H9 (cell line): Measurements from ENCODE around the gene FAM149A. TPM values are rescaled to one million over a fixed set of nuclear protein-coding genes. Genes with fewer than 3 reads are reported as not detected.
A peak's percentile ranks its signal among the peaks of the same experiment; 100 is the strongest.

Experiments
- DNase-seq: peaks from one replicate; pipeline ENCODE4 v3.0.0-alpha.2; 2017
- H2AFZ ChIP-seq: one replicate; pipeline ENCODE4 v1.6.1; 2013; ENCODE audit warnings: mild to moderate bottlenecking, low read length, control low read depth, moderate library complexity
- H2AK5ac ChIP-seq: 2 replicates; pipeline ENCODE4 v1.6.1; 2013; ENCODE audit warnings: low read length, control low read depth, mixed read lengths; ENCODE audit not compliant: insufficient read length
- H2BK120ac ChIP-seq: one replicate; pipeline ENCODE4 v1.6.1; 2013; ENCODE audit warnings: low read depth, mild to moderate bottlenecking, low read length, control low read depth, inconsistent platforms; ENCODE audit not compliant: poor library complexity, severe bottlenecking
- H2BK12ac ChIP-seq: 2 replicates; pipeline ENCODE4 v1.6.1; 2013; ENCODE audit warnings: low read length, control low read depth, mixed read lengths, low read depth; ENCODE audit not compliant: insufficient read length
- H2BK15ac ChIP-seq: 2 replicates; pipeline ENCODE4 v1.6.1; 2013; ENCODE audit warnings: low read depth, low read length, control low read depth
- H2BK20ac ChIP-seq: one replicate; pipeline ENCODE4 v1.6.1; 2013; ENCODE audit warnings: low read depth, mild to moderate bottlenecking, low read length, control low read depth, inconsistent platforms; ENCODE audit not compliant: poor library complexity, severe bottlenecking
- H2BK5ac ChIP-seq: 2 replicates; pipeline ENCODE4 v1.6.1; 2013; ENCODE audit warnings: low read length, control low read depth, mixed read lengths; ENCODE audit not compliant: insufficient read length
- H3K14ac ChIP-seq: 2 replicates; pipeline ENCODE4 v1.6.1; 2013; ENCODE audit warnings: low read length, control low read depth; ENCODE audit not compliant: insufficient read depth
- H3K18ac ChIP-seq: 2 replicates; pipeline ENCODE4 v1.6.1; 2013; ENCODE audit warnings: low read depth, mild to moderate bottlenecking, mixed read lengths, low read length, control low read depth; ENCODE audit not compliant: insufficient read length
- H3K23ac ChIP-seq: 2 replicates; pipeline ENCODE4 v1.6.1; 2013; ENCODE audit warnings: low read length, control low read depth, mixed read lengths, low read depth; ENCODE audit not compliant: insufficient read length
- H3K23me2 ChIP-seq: 2 replicates; pipeline ENCODE4 v1.6.1; 2013; ENCODE audit warnings: low read depth, mild to moderate bottlenecking, mixed read lengths, low read length, control low read depth; ENCODE audit not compliant: insufficient read length, poor library complexity, severe bottlenecking
- H3K27ac ChIP-seq: 2 replicates; pipeline ENCODE4 v1.5.1; 2013; ENCODE audit warnings: low read length, control low read depth, mixed read lengths, low read depth; ENCODE audit not compliant: insufficient read length
- H3K27me3 ChIP-seq: 2 replicates; pipeline ENCODE4 v1.6.1; 2013; ENCODE audit warnings: low read length, control low read depth, inconsistent platforms; ENCODE audit not compliant: insufficient read depth
- H3K4ac ChIP-seq: 2 replicates; pipeline ENCODE4 v1.6.1; 2013; ENCODE audit warnings: low read depth, mild to moderate bottlenecking, control low read depth, inconsistent platforms, low read length, moderate library complexity
- H3K4me1 ChIP-seq: 2 replicates; pipeline ENCODE4 v1.6.1; 2013; ENCODE audit warnings: low read length, control low read depth, inconsistent platforms; ENCODE audit not compliant: insufficient read depth
- H3K4me2 ChIP-seq: 2 replicates; pipeline ENCODE4 v1.6.1; 2013; ENCODE audit warnings: low read length, control low read depth, mixed read lengths; ENCODE audit not compliant: insufficient read length, insufficient read depth
- H3K56ac ChIP-seq: 2 replicates; pipeline ENCODE4 v1.6.1; 2013; ENCODE audit warnings: low read depth, mild to moderate bottlenecking, mixed read lengths, low read length, control low read depth; ENCODE audit not compliant: insufficient read length
- H3K79me1 ChIP-seq: 2 replicates; pipeline ENCODE4 v1.6.1; 2013; ENCODE audit warnings: low read depth, mild to moderate bottlenecking, moderate library complexity, low read length, control low read depth, inconsistent platforms; ENCODE audit not compliant: insufficient read depth, poor library complexity, severe bottlenecking
- H3K79me2 ChIP-seq: 2 replicates; pipeline ENCODE4 v1.6.1; 2013; ENCODE audit warnings: low read length, control low read depth, inconsistent platforms; ENCODE audit not compliant: insufficient read depth
- H3K9ac ChIP-seq: 2 replicates; pipeline ENCODE4 v1.6.1; 2013; ENCODE audit warnings: low read length, control low read depth, mixed read lengths; ENCODE audit not compliant: insufficient read length; ENCODE audit errors: extremely low read depth
- H3K9me3 ChIP-seq: one replicate; pipeline ENCODE4 v1.6.1; 2013; ENCODE audit warnings: low read depth, low read length, inconsistent platforms; ENCODE audit not compliant: control insufficient read depth
- H3T11ph ChIP-seq: one replicate; pipeline ENCODE4 v1.6.1; 2013; ENCODE audit warnings: mild to moderate bottlenecking, low read length, control low read depth, inconsistent platforms
- H4K20me1 ChIP-seq: one replicate; pipeline ENCODE4 v1.6.1; 2013; ENCODE audit not compliant: control insufficient read depth, insufficient read length, insufficient read depth
- H4K5ac ChIP-seq: 2 replicates; pipeline ENCODE4 v1.6.1; 2013; ENCODE audit warnings: low read depth, mild to moderate bottlenecking, mixed read lengths, low read length, control low read depth; ENCODE audit not compliant: insufficient read length
- H4K8ac ChIP-seq: replicated peaks from 2 replicates; pipeline ENCODE4 v1.6.1; 2013; ENCODE audit warnings: low read length, control low read depth, mixed read lengths, low read depth; ENCODE audit not compliant: insufficient read length
- H4K91ac ChIP-seq: 2 replicates; pipeline ENCODE4 v1.6.1; 2013; ENCODE audit warnings: low read depth, mild to moderate bottlenecking, moderate library complexity, mixed read lengths, low read length, control low read depth; ENCODE audit not compliant: insufficient read length
- H3K27ac Mint-ChIP-seq, 3 experiments: 2 replicates in 2 of 3; 3 replicates in 1 of 3; pipeline ENCODE4 v1.8.0; 2020 to 2021; ENCODE audit warnings: mixed read lengths in 3 of 3, mild to moderate bottlenecking in 1 of 3, moderate library complexity in 1 of 3
- H3K27me3 Mint-ChIP-seq: 2 replicates; pipeline ENCODE4 v1.8.0; 2021; ENCODE audit warnings: low read depth, mild to moderate bottlenecking, moderate library complexity, mixed read lengths
- H3K36me3 Mint-ChIP-seq, 3 experiments: 2 replicates in 2 of 3; 3 replicates in 1 of 3; pipeline ENCODE4 v1.8.0; 2020 to 2021; ENCODE audit warnings: low read depth in 3 of 3, mixed read lengths in 3 of 3; ENCODE audit not compliant: insufficient read depth in 1 of 3
- H3K4me1 Mint-ChIP-seq, 2 experiments: 2 replicates each; pipeline ENCODE4 v1.8.0; 2020; ENCODE audit warnings: mixed read lengths in 2 of 2
- H3K4me3 Mint-ChIP-seq, 2 experiments: 2 replicates in 1 of 2; 3 replicates in 1 of 2; pipeline ENCODE4 v1.8.0; 2020 to 2021; ENCODE audit warnings: mild to moderate bottlenecking in 2 of 2, mixed read lengths in 2 of 2, moderate library complexity in 1 of 2
- H3K9me3 Mint-ChIP-seq, 2 experiments: 2 replicates in 1 of 2; 3 replicates in 1 of 2; pipeline ENCODE4 v1.8.0; 2020; ENCODE audit warnings: mild to moderate bottlenecking in 2 of 2, mixed read lengths in 2 of 2, moderate library complexity in 1 of 2
- CTCF ChIP-seq: fragments of 200-600 bp; sonication (generic); conservative IDR thresholded peaks from 3 replicates; pipeline ENCODE4 v1.8.0; 2021; ENCODE audit warnings: antibody characterized with exemption, mild to moderate bottlenecking
- WGBS: extraction: QIAGEN DNeasy Blood & Tissue Kit; methylation state at CpG from one replicate; pipeline ENCODE4 v1.1.7; 2013; ENCODE audit warnings: missing lambda C conversion rate, low lambda C conversion rate, mixed read lengths; ENCODE audit not compliant: insufficient read length; ENCODE audit errors: extremely low coverage; 5-methylcytosine and 5-hydroxymethylcytosine counted together
- total RNA-seq: library from RNA; stranded (reverse); gene quantifications from 2 replicates; pipeline ENCODE4 v1.2.1, GENCODE V29; 2021

FAM149A gene
- total RNA-seq, 1 experiment from 2014 or later, result 5.9 TPM

- H3K79me1 ChIP-seq, result no peaks in the 10 kb centered on the region
- TF ChIP-seq CTCF, result no peak
- H2BK5ac ChIP-seq, result no peak overlapping the region
- H3K79me2 ChIP-seq, result no peaks in the 10 kb centered on the region
- H3K4me2 ChIP-seq, result peak overlapping the region; percentile 55
- no peak overlapping the region for H2AK5ac ChIP-seq
- H3K4ac ChIP-seq, result no peak overlapping the region
- peaks cover 5% of the 10 kb centered on the region for H3K4me1 ChIP-seq
- no peak overlapping the region for H3T11ph ChIP-seq
- H3K27ac Mint-ChIP-seq, result no peak overlapping the region; a peak in 1 of 7 replicates
- H3K9me3 Mint-ChIP-seq, result no peaks in the 10 kb centered on the region; a peak in 1 of 5 replicates
- no peak overlapping the region for H3K18ac ChIP-seq
- WGBS, result no CpG with 5 or more reads among the region's 54 CpGs
- no peak overlapping the region; the same call in 1 of the 2 replicates for H3K14ac ChIP-seq
- H3K9me3 ChIP-seq, result no peaks in the 10 kb centered on the region
- H3K4me1 Mint-ChIP-seq, result peaks cover 28% of the 10 kb centered on the region in 2 experiments
- peaks cover 8% of the 10 kb centered on the region; the same call in 1 of the 2 replicates for H3K27me3 ChIP-seq
- peak overlapping the region; percentile 76 to 88 for H3K4me3 Mint-ChIP-seq
- H3K23me2 ChIP-seq, result peaks cover 12% of the 10 kb centered on the region
- H3K23ac ChIP-seq, result no peak overlapping the region
- H2BK15ac ChIP-seq, result no peak overlapping the region
- no peak overlapping the region for H2BK12ac ChIP-seq
- no peak overlapping the region for H2BK20ac ChIP-seq
- no peak overlapping the region for H2AFZ ChIP-seq
- H4K5ac ChIP-seq, result no peak overlapping the region
- peaks cover 45% of the 10 kb centered on the region for H3K27me3 Mint-ChIP-seq
- no peak overlapping the region for H3K56ac ChIP-seq
- H3K27ac ChIP-seq, result no peak overlapping the region
- H4K20me1 ChIP-seq, result no peaks in the 10 kb centered on the region
- H4K8ac ChIP-seq, result no peak overlapping the region
- H2BK120ac ChIP-seq, result no peak overlapping the region
- no peak overlapping the region for H4K91ac ChIP-seq
- H3K9ac ChIP-seq, result no peak overlapping the region
- DNase-seq, result peak; percentile 57
- H3K36me3 Mint-ChIP-seq, result no peaks in the 10 kb centered on the region; a peak in 1 of 7 replicates
These were observed 40.6 kb downstream of the FAM149A start for GRCh38 chr4:186144946-186145569.
